Stimulated activated naive CD8-positive, alpha-beta T cell treated with anti-CD3 and anti-CD28 coated beads, Interleukin-15, Interleukin-2, amounts not matched to agents 100 ng/mL and 50 ng/mL, for 24 hours (primary cell): ENCODE measurements around the gene NAP1L4.
"Not testable (repeated sequence)": the region's sequence is repeated elsewhere in the genome, so short reads cannot be mapped to it uniquely, and the experiment has no call there.

Source experiments
- H3K27ac Mint-ChIP-seq: one replicate; pipeline ENCODE4 v1.8.0; 2021; ENCODE audit warnings: mild to moderate bottlenecking, mixed read lengths
- H3K27me3 Mint-ChIP-seq: one replicate; pipeline ENCODE4 v1.8.0; 2021; ENCODE audit warnings: mixed read lengths
- H3K36me3 Mint-ChIP-seq: one replicate; pipeline ENCODE4 v1.8.0; 2021; ENCODE audit warnings: low read depth, mixed read lengths
- H3K4me1 Mint-ChIP-seq: one replicate; pipeline ENCODE4 v1.8.0; 2021; ENCODE audit warnings: low read depth, mixed read lengths
- H3K4me3 Mint-ChIP-seq: one replicate; pipeline ENCODE4 v1.8.0; 2021; ENCODE audit warnings: mild to moderate bottlenecking, mixed read lengths
- H3K9me3 Mint-ChIP-seq: one replicate; pipeline ENCODE4 v1.8.0; 2021; ENCODE audit warnings: mixed read lengths

Gene NAP1L4

DNA sequence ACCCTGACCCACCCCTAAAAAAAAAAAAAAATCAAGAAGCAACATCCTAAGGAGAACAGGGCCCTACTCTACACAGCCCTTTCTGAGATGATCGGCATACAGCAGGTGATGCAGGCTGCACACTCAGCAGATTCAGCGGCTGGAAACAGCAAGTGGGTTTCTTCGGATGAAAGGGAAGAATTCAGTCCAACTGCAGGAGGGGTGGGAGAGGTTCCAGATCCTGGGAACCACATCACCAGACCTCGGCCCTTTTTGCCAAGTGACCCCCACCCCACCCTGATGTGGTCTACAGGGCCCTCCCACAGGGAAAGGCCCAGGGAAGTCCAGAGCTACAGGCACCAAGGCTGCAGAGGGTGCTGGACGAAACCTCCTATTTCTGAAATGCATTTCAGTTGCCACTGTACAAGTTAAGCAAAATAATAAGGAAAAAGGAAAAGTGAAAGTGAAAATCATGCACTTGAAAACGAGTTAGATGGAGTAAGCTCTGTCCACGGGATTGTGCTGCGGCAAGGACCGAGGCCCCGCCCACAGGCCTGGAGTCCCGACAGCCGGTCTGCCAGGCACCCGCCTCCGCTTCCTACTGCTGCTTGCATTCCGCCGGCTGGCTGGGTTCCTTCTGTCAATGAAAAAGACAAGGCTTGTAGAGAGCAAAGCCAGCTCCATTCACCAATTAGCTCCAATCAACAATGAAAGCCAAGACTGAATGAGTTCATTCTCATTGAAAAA lies 46.9 kb downstream of the NAP1L4 start:
- Mint-ChIP-seq H3K4me1 (peaks cover 40% of the 10 kb centered on the region), H3K36me3 (peaks cover 52% of the 10 kb centered on the region), H3K9me3 (no peaks in the 10 kb centered on the region), H3K4me3 (no peak overlapping the region), H3K27me3 (no peaks in the 10 kb centered on the region), H3K27ac (peak overlapping the region; percentile 75)

DNA sequence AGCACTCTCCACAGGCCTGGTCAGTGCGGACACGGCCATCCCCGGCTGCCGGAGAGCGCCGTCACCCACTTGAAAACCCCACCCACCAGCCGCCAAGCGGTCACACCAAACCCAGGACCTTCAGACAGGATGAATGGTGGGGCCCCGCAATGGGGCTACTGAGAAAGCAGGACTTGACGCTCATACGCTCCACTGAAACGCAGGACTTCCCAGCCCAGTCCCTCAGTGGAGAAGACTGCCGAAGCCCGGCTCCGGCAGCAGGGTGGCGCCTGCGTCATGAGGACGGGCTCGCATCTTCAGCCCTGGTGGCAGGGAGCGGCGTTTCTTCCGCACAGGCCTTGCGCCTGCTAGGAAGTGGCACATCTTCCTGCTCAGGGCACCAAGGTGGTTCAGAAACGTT lies 47.6 kb downstream of the NAP1L4 start:
- H3K9me3 Mint-ChIP-seq: no peaks in the 10 kb centered on the region
- H3K36me3 Mint-ChIP-seq: peaks cover 46% of the 10 kb centered on the region
- H3K4me3 Mint-ChIP-seq: no peak overlapping the region
- H3K27me3 Mint-ChIP-seq: no peaks in the 10 kb centered on the region
- H3K4me1 Mint-ChIP-seq: peaks cover 38% of the 10 kb centered on the region
- H3K27ac Mint-ChIP-seq: peak overlapping the region; percentile 75

DNA sequence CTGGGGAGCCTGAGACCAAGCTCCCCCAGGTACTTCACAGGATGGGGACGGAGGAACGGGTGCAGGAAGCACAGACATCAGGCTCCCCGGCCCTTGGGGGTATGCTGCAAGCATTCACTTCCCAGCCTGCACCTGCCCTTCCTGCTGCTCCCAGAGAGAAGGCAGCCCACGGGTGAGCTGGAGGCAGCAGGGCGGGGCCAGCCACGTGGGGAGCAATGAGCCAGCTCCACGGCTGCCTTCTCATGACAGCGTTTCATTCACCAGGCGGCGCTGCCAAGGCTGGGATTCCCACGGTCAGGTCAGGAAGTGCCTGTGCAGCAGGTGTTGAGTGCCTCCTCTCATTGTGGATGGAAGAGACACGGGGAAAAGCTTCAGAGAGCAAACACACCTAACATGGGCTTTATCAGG lies 48.4 kb downstream of the NAP1L4 start:
- Mint-ChIP-seq H3K27ac (no peak overlapping the region), H3K27me3 (no peaks in the 10 kb centered on the region), H3K4me1 (peaks cover 36% of the 10 kb centered on the region), H3K36me3 (peaks cover 42% of the 10 kb centered on the region), H3K9me3 (peaks cover 2% of the 10 kb centered on the region), H3K4me3 (no peak overlapping the region)

GRCh38 chr11:2942872-2943710 lies 49.0 kb downstream of the NAP1L4 start:
- peaks cover 41% of the 10 kb centered on the region for H3K36me3 Mint-ChIP-seq
- H3K27me3 Mint-ChIP-seq: no peaks in the 10 kb centered on the region
- H3K4me1 Mint-ChIP-seq: peaks cover 36% of the 10 kb centered on the region
- no peak overlapping the region for H3K4me3 Mint-ChIP-seq
- H3K9me3 Mint-ChIP-seq: peaks cover 7% of the 10 kb centered on the region
- H3K27ac Mint-ChIP-seq: peak overlapping the region; percentile 45

- Mint-ChIP-seq H3K4me3 (no peak overlapping the region), H3K4me1 (peaks cover 32% of the 10 kb centered on the region), H3K36me3 (peaks cover 39% of the 10 kb centered on the region), H3K27me3 (no peaks in the 10 kb centered on the region), H3K9me3 (peaks cover 14% of the 10 kb centered on the region), H3K27ac (no peak overlapping the region)
These were observed 49.7 kb downstream of the NAP1L4 start for GRCh38 chr11:2942447-2942846.

DNA sequence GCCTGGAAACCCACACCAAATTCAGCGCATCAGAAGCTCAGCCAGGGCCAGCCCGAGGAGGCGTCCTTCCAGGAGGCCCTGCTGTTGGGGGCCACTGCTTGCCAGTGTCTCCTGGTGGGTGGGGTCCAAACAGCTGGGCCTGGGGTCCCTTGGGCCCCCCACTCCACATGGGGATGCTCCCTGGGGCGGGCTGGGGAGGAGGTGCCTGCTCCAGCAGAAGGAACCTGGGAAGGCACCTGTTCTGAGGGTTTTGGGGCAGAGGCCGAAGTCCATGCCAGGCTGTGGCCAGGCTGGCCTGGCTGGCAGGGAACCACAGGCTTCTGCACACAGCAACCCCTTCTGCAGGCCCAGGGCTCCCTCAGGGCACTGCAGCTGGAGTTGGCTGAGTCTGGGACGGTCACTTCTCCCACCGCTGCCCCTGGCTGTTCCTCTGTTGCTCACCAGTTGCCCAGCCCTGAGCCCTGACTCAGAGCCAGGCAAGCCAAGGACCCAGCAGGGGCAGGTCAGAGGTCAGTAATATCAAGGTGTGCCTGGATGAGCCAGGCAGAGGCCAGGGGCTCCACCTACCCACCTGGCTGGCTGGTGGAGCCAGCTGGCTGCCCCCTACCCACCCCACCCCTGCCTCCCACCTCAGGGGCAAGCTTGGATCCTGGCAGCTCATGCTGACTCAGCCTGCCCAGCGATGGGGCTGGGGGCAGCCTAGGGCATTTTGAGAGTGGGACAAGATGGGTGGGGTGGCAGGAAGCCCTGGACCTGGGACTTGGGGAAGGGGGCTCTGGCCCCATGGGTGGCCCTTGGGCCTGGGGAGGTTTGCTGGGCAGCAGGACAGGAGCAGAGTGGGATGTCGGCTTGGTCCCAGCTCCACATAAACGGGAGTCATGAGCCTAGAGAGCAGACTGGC lies 51.0 kb downstream of the NAP1L4 start:
- H3K9me3 Mint-ChIP-seq: peaks cover 16% of the 10 kb centered on the region
- H3K27me3 Mint-ChIP-seq: no peaks in the 10 kb centered on the region
- peaks cover 20% of the 10 kb centered on the region for H3K4me1 Mint-ChIP-seq
- peaks cover 35% of the 10 kb centered on the region for H3K36me3 Mint-ChIP-seq
- no peak overlapping the region for H3K4me3 Mint-ChIP-seq
- no peak overlapping the region for H3K27ac Mint-ChIP-seq

GRCh38 chr11:2940147-2940920 lies 51.8 kb downstream of the NAP1L4 start:
- Mint-ChIP-seq H3K27ac (no peak overlapping the region), H3K9me3 (peaks cover 16% of the 10 kb centered on the region), H3K4me1 (peaks cover 11% of the 10 kb centered on the region), H3K4me3 (no peak overlapping the region), H3K27me3 (no peaks in the 10 kb centered on the region), H3K36me3 (peaks cover 27% of the 10 kb centered on the region)

DNA sequence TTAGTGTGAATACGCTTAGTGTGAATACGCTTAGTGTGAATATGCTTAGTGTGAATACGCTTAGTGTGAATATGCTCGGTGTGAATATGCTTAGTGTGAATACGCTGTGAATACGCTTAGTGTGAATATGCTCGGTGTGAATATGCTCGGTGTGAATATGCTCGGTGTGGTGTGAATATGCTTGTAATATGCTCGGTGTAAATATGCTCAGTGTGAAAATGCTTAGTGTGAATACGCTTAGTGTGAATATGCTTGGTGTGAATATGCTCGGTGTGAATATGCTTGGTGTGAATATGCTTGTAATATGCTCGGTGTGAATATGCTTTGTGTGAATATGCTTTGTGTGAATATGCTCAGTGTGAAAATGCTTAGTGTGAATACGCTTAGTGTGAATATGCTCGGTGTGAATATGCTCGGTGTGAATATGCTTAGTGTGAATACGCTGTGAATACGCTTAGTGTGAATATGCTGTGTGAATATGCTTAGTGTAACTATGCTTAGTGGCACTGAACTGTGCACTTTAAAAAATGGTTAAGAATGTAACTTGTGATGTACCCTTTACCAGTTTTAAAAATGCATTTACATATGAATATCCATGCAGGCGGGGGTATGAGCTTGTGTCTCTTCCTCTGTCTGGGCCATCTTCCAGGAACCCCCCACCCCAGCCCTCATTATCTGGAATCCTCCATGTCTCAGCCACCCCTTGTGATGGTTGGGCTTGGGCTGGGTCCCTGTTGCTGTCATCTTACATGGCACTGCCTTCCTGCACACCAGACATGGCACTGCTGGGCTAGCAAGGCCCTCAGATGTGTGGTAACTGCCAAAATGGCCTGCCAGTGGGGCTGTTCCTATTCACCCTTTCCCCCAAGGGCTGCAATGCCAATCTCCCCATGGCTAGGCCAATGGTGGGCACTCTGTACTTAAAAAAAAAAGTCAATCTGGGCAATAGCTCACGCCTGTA lies 53.4 kb downstream of the NAP1L4 start:
- Mint-ChIP-seq H3K9me3 (peaks cover 16% of the 10 kb centered on the region), H3K4me3 (peak overlapping the region; percentile 35), H3K36me3 (peaks cover 15% of the 10 kb centered on the region)
- not testable (repeated sequence) for H3K27me3 Mint-ChIP-seq, H3K27ac Mint-ChIP-seq, H3K4me1 Mint-ChIP-seq

- not testable (repeated sequence) for H3K27me3 Mint-ChIP-seq
- Mint-ChIP-seq H3K36me3 (peaks cover 15% of the 10 kb centered on the region), H3K4me3 (peak overlapping the region; percentile 40), H3K27ac (peak overlapping the region; percentile 61), H3K9me3 (peaks cover 16% of the 10 kb centered on the region), H3K4me1 (peaks cover 16% of the 10 kb centered on the region)
These were observed 54.3 kb downstream of the NAP1L4 start for GRCh38 chr11:2937641-2938457.

- Mint-ChIP-seq H3K36me3 (peaks cover 15% of the 10 kb centered on the region), H3K27me3 (no peaks in the 10 kb centered on the region), H3K27ac (no peak overlapping the region), H3K9me3 (peaks cover 16% of the 10 kb centered on the region), H3K4me3 (no peak overlapping the region), H3K4me1 (peaks cover 22% of the 10 kb centered on the region)
These were observed 57.4 kb downstream of the NAP1L4 start for GRCh38 chr11:2934611-2935239.

DNA sequence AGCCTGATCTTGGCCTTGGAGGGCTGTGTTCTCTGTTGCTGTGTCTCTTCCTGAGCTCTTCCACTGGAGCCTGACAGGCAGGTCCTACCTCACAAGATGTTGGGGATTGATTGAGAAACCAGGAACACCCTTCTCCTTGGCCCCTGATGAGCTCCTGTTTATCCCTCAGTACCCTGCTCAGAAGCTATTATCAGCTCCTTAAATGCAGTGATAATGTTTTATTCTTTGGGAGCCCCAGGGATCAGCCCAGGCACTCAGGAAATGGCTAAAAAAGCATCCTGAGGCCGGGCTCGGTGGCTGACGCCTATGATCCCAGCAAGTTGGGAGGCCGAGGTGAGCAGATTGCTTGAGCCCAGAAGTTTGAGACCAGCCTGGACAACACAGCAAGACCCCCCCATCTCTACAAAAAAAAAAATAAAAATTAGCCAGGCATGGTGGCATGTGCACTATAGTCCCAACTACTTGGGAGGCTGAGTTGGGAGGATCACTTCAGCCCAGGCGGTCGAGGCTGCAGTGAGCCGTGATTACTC lies 58.0 kb downstream of the NAP1L4 start:
- H3K36me3 Mint-ChIP-seq: peaks cover 15% of the 10 kb centered on the region

DNA sequence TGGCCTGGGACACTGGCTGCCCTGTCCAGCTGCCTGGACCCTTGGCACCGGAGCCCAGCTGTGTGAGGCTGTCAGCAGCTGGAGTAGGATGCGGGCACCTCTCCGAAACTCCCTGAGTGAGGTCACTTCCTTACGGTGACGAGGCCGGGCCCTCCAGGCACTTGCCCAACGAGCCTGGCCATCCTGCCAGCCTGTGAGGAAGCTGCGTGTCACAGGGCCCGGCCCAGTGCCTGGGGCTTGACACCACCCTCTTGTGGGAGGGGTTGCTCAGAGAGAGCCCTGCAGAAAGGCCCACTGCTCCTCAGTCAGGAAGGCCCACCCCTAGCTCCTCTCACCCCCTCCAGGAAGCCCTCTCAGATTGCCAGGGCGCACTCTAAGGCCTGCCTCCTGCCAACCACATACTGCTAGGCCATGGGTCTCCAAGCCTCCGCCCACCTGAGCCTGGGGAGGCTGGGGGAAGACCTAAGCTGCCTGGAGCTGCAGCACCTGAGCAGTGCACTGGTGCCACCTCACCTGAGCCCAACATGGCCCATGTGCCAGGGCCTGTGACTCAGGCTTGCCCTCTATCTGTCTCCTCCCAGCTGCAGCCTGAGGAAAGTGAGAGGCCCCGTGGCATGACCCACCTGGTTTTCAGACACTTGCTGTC lies 58.6 kb downstream of the NAP1L4 start:
- Mint-ChIP-seq H3K9me3 (peaks cover 12% of the 10 kb centered on the region), H3K27ac (no peak overlapping the region), H3K4me1 (peaks cover 26% of the 10 kb centered on the region), H3K36me3 (peaks cover 9% of the 10 kb centered on the region), H3K27me3 (peaks cover 3% of the 10 kb centered on the region), H3K4me3 (no peak overlapping the region)

More for the DNA sequence above, 58.0 kb downstream of the NAP1L4 start:
- peaks cover under 1% of the 10 kb centered on the region for H3K27me3 Mint-ChIP-seq
- no peak overlapping the region for H3K27ac Mint-ChIP-seq
- H3K4me1 Mint-ChIP-seq: peaks cover 23% of the 10 kb centered on the region
- no peak overlapping the region for H3K4me3 Mint-ChIP-seq
- peaks cover 16% of the 10 kb centered on the region for H3K9me3 Mint-ChIP-seq
